Skin epidermis (tissue), 12 donors: ENCODE data around the gene TUBGCP4.
A peak's percentile ranks its signal among the peaks of the same experiment; 100 is the strongest.
"Not testable (repeated sequence)": the region's sequence is repeated elsewhere in the genome, so short reads cannot be mapped to it uniquely, and the experiment has no call there.

Experiments
- H3K27ac ChIP-seq, 21 experiments: fragments of 200-600 bp; sonication (generic) in 11 of 21; one replicate each; pipeline ENCODE4 v1.5.0; 2020; ENCODE audit warnings: mild to moderate bottlenecking in 3 of 21, inconsistent platforms in 2 of 21, moderate library complexity in 2 of 21
- H3K4me3 ChIP-seq, 7 experiments: fragments of 200-600 bp; sonication (generic) in 2 of 7; one replicate each; pipeline ENCODE4 v1.5.0; 2020; ENCODE audit warnings: inconsistent platforms in 2 of 7, mild to moderate bottlenecking in 2 of 7, moderate library complexity in 1 of 7

The TUBGCP4 gene

DNA sequence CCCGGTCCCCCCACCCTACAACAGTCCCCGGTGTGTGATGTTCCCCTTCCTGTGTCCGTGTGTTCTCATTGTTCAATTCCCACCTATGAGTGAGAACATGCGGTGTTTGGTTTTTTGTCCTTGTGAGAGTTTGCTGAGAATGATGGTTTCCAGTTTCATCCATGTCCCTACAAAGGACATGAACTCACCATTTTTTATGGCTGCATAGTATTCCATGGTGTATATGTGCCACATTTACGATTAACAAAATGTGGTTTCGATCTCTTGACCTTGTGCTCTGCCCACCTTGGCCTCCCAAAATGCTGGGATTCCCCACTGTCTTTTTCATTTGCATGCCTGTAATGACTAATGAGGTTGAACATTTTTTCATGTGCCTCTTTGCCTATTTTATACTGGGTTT, 22.7 kb downstream of the TUBGCP4 start:
- not testable (repeated sequence) for H3K27ac ChIP-seq, H3K4me3 ChIP-seq

DNA sequence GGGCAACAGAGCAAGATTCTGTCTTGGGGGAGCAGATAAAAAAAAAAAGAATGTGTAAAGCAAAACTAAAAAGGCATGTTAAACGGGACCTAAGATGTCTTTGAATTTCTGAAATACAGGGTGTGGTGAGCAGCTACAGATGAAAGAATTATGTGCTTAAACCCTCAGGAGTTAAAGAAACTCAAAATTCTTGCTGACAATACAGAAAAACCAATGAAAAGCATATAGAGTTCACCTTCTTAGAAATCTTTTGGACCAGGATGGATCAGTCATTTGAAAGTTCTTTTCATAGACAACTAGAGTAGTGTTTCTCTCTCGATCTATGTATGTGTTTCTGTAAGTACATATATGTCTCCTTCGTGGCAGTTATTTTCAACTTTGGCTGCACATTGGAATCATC, 31.4 kb downstream of the TUBGCP4 start:
- Histone ChIP-seq H3K27ac (no peak overlapping the region), H3K4me3 (no peak overlapping the region)

DNA sequence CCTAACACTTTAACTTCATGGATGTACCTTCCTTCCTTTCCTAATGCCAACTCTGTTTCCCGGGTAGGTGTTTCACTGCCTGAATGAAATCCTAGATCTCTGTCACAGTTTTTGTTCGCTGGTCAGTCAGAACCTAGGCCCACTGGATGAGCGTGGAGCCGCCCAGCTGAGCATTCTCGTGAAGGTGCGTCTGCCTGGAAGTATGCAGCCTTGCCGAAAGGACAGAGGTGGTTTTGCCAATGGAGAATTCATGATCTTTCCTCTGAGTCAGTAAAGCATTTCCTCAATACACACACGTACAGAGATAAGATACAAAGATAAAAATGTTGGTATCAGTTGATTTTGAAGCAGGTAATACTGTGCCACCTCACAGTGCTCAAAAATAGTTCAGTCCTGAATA, 32.7 kb downstream of the TUBGCP4 start:
- H3K27ac ChIP-seq: no peak overlapping the region
- no peak overlapping the region for H3K4me3 ChIP-seq

- H3K4me3 ChIP-seq: no peak overlapping the region
- no peak overlapping the region for H3K27ac ChIP-seq
These were observed 33.2 kb downstream of the TUBGCP4 start for GRCh38 chr15:43404130-43404529.

DNA sequence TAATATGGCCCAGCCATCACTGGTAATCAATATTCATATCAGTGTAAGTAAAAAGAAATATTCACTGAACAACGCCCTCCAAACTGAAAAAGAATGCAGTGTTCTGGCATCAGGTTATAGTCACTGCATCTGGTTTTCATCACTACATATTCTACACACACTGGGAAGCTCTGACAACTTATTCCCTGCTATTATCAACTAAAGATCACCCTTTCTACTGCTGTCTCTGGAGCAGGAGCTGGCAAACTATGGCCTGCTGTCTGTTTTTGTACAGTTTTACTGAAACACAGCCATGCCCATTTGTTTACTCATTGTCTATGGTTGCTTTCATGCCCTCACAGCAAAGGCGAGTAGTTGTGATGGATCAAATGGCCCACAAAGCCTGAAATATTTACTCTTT, 35.3 kb downstream of the TUBGCP4 start:
- Histone ChIP-seq H3K4me3 (no peak overlapping the region), H3K27ac (no peak overlapping the region)

- Histone ChIP-seq H3K27ac (no peak overlapping the region), H3K4me3 (no peak overlapping the region)
These were observed 35.9 kb downstream of the TUBGCP4 start for GRCh38 chr15:43406808-43407207.

DNA sequence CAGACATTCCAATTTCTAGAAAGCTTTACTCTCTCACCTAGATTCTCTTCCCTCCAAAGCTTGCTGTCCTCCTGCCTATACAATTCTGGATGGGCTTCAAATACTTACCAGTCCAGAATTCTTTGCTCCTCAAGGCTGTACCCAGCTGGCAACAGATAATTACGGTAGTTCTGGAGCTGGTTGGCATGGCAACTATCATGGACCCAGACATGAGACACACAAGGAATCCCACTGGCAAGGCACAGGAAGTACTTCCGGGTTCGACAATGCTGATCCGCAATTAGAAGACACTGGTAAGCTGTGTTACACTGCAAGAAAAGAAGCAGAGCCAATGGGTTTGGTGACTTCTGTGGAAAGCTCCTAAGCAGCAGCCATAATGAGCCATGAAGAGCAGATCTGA, 37.9 kb downstream of the TUBGCP4 start:
- no peak overlapping the region for H3K27ac ChIP-seq
- H3K4me3 ChIP-seq: no peak overlapping the region

DNA sequence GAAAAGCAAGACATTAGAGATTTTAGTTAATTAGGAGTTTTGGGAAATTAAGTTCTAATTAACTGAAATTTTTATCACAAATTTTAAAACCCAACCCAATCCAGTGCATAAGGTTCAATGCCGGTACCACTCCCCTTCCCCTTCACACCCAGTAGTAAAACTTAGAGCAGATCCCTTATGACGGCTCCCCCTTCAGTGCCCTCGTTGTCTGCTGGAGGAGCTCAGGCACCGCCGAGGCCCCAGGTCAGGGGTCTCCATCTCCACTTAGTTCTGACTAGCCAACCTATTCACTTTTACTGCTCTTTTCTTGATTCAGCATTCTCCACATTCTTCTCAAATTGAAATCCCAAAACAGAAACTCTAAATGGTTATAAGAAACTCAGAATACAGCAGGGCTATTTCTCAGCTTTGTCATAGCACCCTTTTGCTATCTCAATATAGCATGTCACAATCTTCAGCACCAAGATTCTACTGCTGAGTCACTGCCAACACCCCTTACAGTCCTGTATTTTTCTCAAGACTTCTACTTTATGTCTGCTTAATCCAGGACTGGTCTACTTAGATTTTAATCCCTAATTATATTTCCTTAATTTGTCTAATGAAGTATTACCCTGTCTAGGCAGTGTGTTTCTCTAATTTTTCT, 39.8 kb downstream of the TUBGCP4 start:
- H3K4me3 ChIP-seq: no peak overlapping the region
- H3K27ac ChIP-seq: no peak overlapping the region

- no peak overlapping the region for H3K4me3 ChIP-seq
- H3K27ac ChIP-seq: no peak overlapping the region
These were observed 41.2 kb downstream of the TUBGCP4 start for GRCh38 chr15:43412096-43412495.

GRCh38 chr15:43414196-43414595, 43.3 kb downstream of the TUBGCP4 start:
- no peak overlapping the region for H3K27ac ChIP-seq
- H3K4me3 ChIP-seq: no peak overlapping the region

- no peak overlapping the region for H3K27ac ChIP-seq
- H3K4me3 ChIP-seq: no peak overlapping the region
These were observed 49.5 kb downstream of the TUBGCP4 start for GRCh38 chr15:43420435-43420834.

- H3K4me3 ChIP-seq: no peak overlapping the region
- H3K27ac ChIP-seq: no peak overlapping the region
These were observed 50.0 kb downstream of the TUBGCP4 start for GRCh38 chr15:43420876-43421275.

DNA sequence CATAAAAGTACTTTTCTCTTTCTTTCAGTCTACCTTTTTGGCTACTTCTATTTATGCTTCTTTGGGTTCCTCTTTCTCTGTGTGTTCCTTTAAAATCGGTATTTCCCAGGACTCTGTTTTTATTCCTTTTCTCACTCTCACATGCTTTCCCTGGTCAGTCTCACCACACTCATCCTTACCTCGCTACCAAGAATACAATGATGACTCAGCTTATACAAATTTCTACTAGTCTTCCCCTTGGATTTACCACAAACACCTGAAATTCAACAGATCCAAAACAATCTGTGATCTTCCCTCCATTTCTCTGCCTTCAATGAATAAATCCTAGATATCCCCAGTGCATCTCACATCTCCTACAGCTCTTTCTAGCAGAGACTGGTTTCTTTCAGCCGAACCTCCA, 52.9 kb downstream of the TUBGCP4 start:
- Histone ChIP-seq H3K4me3 (no peak overlapping the region), H3K27ac (no peak overlapping the region)

- H3K27ac ChIP-seq: no peak overlapping the region
- no peak overlapping the region for H3K4me3 ChIP-seq
These were observed 58.8 kb downstream of the TUBGCP4 start for GRCh38 chr15:43429687-43430086.

DNA sequence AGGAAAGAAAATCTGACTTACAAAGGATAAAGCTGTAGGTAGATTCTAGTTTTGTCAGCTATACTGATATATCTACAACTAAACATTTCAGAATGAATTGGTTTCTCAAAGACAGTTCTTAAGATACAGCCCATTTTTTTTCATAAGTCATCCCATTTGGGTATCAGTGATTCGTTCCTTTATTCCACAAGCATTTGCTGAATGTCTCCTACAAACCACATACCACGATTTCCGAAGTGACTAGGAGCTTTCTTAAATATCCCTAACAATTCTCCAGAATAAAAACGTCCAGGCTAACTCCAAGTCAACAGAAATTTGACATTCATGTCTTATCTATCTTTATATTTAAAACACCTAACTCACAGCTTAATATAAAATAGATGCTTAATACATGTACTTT, 62.3 kb downstream of the TUBGCP4 start:
- H3K27ac ChIP-seq: no peak overlapping the region
- no peak overlapping the region for H3K4me3 ChIP-seq

DNA sequence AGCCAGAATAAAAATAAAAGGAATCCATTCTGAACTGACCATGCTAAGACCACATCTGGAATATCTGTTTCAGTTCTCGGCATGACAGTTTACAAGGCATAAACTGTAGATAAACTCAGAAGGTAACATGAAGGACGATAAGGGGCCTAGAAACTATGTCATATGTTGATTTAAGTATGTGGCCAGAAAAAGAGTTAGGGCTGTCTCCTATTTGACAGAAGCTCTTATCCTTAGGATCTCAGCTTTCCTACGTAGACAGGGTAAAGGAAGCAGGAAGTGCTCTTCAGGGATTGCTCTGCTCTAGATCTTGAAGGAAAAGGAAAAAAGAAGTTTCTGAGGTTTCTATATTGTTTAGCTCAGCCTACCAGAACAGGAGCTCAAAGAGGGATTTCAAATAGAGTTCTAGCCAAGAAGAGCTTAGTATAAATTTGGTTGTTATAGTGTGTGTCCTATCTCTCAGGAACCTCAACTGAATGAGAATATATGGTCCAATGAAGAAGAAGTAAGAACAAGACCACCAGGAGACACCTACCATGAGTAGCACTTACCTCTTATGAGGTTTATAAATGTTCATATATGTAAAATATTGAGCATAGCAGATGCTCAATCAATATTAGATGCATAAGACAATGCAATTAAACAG, 62.9 kb downstream of the TUBGCP4 start:
- no peak overlapping the region for H3K4me3 ChIP-seq

GRCh38 chr15:43434446-43434845, 63.5 kb downstream of the TUBGCP4 start:
- Histone ChIP-seq H3K27ac (no peak overlapping the region), H3K4me3 (no peak overlapping the region)

More for the DNA sequence above, 62.9 kb downstream of the TUBGCP4 start:
- no peak overlapping the region for H3K27ac ChIP-seq

DNA sequence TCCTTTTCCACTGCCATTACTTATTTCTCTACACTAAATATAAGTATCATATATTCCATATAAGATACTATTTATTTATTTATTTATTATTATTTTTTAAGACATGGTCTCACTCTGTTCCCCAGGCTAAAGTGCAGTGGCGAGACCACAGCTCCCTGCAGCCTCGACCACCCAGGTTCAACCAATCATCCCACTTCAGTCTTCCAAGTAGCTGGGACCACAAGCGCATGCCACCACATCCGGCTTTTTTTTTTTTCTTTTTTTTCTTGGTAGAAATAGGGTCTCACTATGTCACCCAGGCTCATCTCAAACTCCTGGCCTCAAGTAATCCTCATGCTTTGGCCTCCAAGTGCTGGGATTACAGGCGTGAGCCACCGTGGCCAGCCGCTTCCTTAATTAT, 65.5 kb downstream of the TUBGCP4 start:
- Histone ChIP-seq H3K4me3 (no peak overlapping the region), H3K27ac (no peak overlapping the region)

- Histone ChIP-seq H3K4me3 (no peak overlapping the region), H3K27ac (no peak overlapping the region)
These were observed 68.4 kb downstream of the TUBGCP4 start for GRCh38 chr15:43439268-43439667.

GRCh38 chr15:43440721-43441281, 69.9 kb downstream of the TUBGCP4 start:
- Histone ChIP-seq H3K4me3 (no peak overlapping the region), H3K27ac (peak overlapping the region in 8 of 21 experiments; percentile 1 to 62 (median 30))

GRCh38 chr15:43441316-43441715, 70.4 kb downstream of the TUBGCP4 start:
- peak overlapping the region in 2 of 21 experiments; percentile 1 for H3K27ac ChIP-seq
- H3K4me3 ChIP-seq: no peak overlapping the region

DNA sequence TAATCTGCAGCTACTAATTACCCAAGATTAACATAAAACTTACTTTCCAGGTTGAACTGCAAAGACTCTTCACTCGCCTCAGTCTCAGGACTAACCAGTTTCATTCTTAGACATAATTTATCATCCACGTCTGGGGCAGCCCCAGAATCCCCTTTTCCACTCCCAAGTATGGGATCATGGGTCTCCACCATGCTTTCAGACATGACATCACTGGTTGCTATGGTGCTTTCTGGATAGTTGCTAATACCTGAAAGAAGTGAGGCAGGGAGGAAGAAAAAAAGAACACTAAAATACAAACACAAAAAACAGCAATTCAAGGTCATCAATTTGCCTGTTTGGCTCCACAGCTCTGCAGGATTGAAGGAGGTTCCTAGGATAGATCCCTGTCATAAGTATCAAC, 75.4 kb downstream of the TUBGCP4 start:
- H3K27ac ChIP-seq: no peak overlapping the region

More for the DNA sequence above, 75.4 kb downstream of the TUBGCP4 start:
- no peak overlapping the region for H3K4me3 ChIP-seq
